HG02642 (cell line): ENCODE measurements around the gene GPX1.
A peak's percentile ranks its signal among the peaks of the same experiment; 100 is the strongest.
"Not testable (repeated sequence)": the region's sequence is repeated elsewhere in the genome, so short reads cannot be mapped to it uniquely, and the experiment has no call there.

Experiments
- ATAC-seq: cut with Tn5 transposase; IDR thresholded peaks from one replicate; pipeline ENCODE4 v1.9.1; 2021; ENCODE audit warnings: mild to moderate bottlenecking; ENCODE audit not compliant: unreplicated experiment, poor library complexity

Gene GPX1

GRCh38 chr3:49358217-49358883, at the start of gene GPX1:
Gene GPX1 (minus strand): TSS chr3:49358353. CDS start chr3:49358278, 75 bp downstream.
- peak; percentile 82 for ATAC-seq

GRCh38 chr3:49406571-49407565, 48.7 kb upstream of the GPX1 start:
- no peak for ATAC-seq

GRCh38 chr3:49405570-49405969, 47.4 kb upstream of the GPX1 start:
- not testable (repeated sequence) for ATAC-seq

GRCh38 chr3:49403891-49404290, 45.7 kb upstream of the GPX1 start:
- ATAC-seq = no peak

GRCh38 chr3:49401766-49402165, 43.6 kb upstream of the GPX1 start:
- ATAC-seq = no peak

- ATAC-seq = no peak
Measured at GRCh38 chr3:49399461-49399860, 41.3 kb upstream of the GPX1 start.

- no peak for ATAC-seq
Measured at GRCh38 chr3:49397470-49397869, 39.3 kb upstream of the GPX1 start.

GRCh38 chr3:49391310-49391709, 33.2 kb upstream of the GPX1 start:
- ATAC-seq = not testable (repeated sequence)

- ATAC-seq = no peak
Measured at GRCh38 chr3:49389297-49389696, 31.1 kb upstream of the GPX1 start.

GRCh38 chr3:49388289-49388820, 30.2 kb upstream of the GPX1 start:
- ATAC-seq = no peak

GRCh38 chr3:49387721-49388120, 29.6 kb upstream of the GPX1 start:
- no peak for ATAC-seq

GRCh38 chr3:49386056-49386756, 28.1 kb upstream of the GPX1 start:
- no peak for ATAC-seq

GRCh38 chr3:49385617-49386016, 27.5 kb upstream of the GPX1 start:
- no peak for ATAC-seq

GRCh38 chr3:49383387-49383786, 25.2 kb upstream of the GPX1 start:
- no peak for ATAC-seq

- no peak for ATAC-seq
Measured at GRCh38 chr3:49378249-49378895, 20.2 kb upstream of the GPX1 start.

- ATAC-seq = no peak
Measured at GRCh38 chr3:49377483-49377882, 19.3 kb upstream of the GPX1 start.

GRCh38 chr3:49371946-49372345, 13.8 kb upstream of the GPX1 start:
- ATAC-seq = no peak

- ATAC-seq = no peak
Measured at GRCh38 chr3:49370585-49371290, 12.6 kb upstream of the GPX1 start.

- ATAC-seq = no peak
Measured at GRCh38 chr3:49362561-49362960, 4.4 kb upstream of the GPX1 start.
